CD4-positive, alpha-beta T cell treated with Interleukin-17A for 4 hours (primary cell): ENCODE data around the gene LGI4.

Experiments
- DNase-seq: peaks from one replicate; pipeline ENCODE4 v3.0.0-alpha.2; 2020; ENCODE audit warnings: mixed read lengths

The LGI4 gene

GRCh38 chr19:35084509-35084762 lies 50.4 kb downstream of the LGI4 start:
- no peak for DNase-seq

GRCh38 chr19:35083691-35084508 lies 51.0 kb downstream of the LGI4 start:
- DNase-seq = no peak

GRCh38 chr19:35081201-35081600 lies 53.7 kb downstream of the LGI4 start:
- no peak for DNase-seq

- DNase-seq = no peak
Measured at GRCh38 chr19:35080613-35081170, 54.2 kb downstream of the LGI4 start.

GRCh38 chr19:35079826-35080225 lies 55.0 kb downstream of the LGI4 start:
- DNase-seq = no peak

- no peak for DNase-seq
Measured at GRCh38 chr19:35077411-35078223, 57.2 kb downstream of the LGI4 start.

- no peak for DNase-seq
Measured at GRCh38 chr19:35076657-35077056, 58.2 kb downstream of the LGI4 start.

GRCh38 chr19:35076026-35076370 lies 58.9 kb downstream of the LGI4 start:
- DNase-seq = no peak

GRCh38 chr19:35075202-35076025 lies 59.4 kb downstream of the LGI4 start:
- DNase-seq = no peak
